Thymus (tissue), 11 donors: ENCODE results near the gene PLPPR5. TPM values are rescaled to one million over a fixed set of nuclear protein-coding genes. Genes with fewer than 3 reads are reported as not detected.

Source experiments
- DNase-seq, 9 donors: peaks; one replicate each; pipeline ENCODE4 v3.0.0-alpha.2; 2013; ENCODE audit warnings: low spot score in 9 of 9, low read depth in 6 of 9, missing footprints in 1 of 9
- H3K27ac ChIP-seq, 2 donors: one replicate each; pipeline ENCODE4 v1.5.1; 2013; ENCODE audit warnings: control low read depth in 1 of 2, low read depth in 1 of 2, low read length in 1 of 2, mild to moderate bottlenecking in 1 of 2, moderate library complexity in 1 of 2
- H3K27me3 ChIP-seq, 2 donors: one replicate each; pipeline ENCODE4 v1.5.1; 2013; ENCODE audit warnings: low read length in 1 of 2; ENCODE audit not compliant: control insufficient read depth in 2 of 2, insufficient read depth in 1 of 2
- H3K36me3 ChIP-seq, 2 donors: one replicate each; pipeline ENCODE4 v1.5.1; 2013; ENCODE audit warnings: low read length in 1 of 2, mild to moderate bottlenecking in 1 of 2, moderate library complexity in 1 of 2; ENCODE audit not compliant: control insufficient read depth in 2 of 2, insufficient read depth in 2 of 2
- H3K4me1 ChIP-seq, 2 donors: one replicate each; pipeline ENCODE4 v1.5.1; 2013; ENCODE audit warnings: low read length in 2 of 2; ENCODE audit not compliant: control insufficient read depth in 2 of 2, insufficient read depth in 2 of 2
- H3K4me3 ChIP-seq, 2 donors: one replicate each; pipeline ENCODE4 v1.5.1; 2013; ENCODE audit warnings: low read length in 2 of 2, control low read depth in 1 of 2, mild to moderate bottlenecking in 1 of 2
- H3K9me3 ChIP-seq, 2 donors: one replicate each; pipeline ENCODE4 v1.5.1; 2013; ENCODE audit warnings: low read length in 1 of 2, mild to moderate bottlenecking in 1 of 2; ENCODE audit not compliant: control insufficient read depth in 2 of 2, insufficient read depth in 1 of 2
- WGBS: extraction: QIAGEN DNeasy Blood & Tissue Kit; methylation state at CpG from one replicate; pipeline ENCODE4 v1.1.7; 2013; 5-methylcytosine and 5-hydroxymethylcytosine counted together
- polyA plus RNA-seq: library from polyadenylated mRNA; stranded (reverse); fragments of 200-250 nt; gene quantifications from one replicate; pipeline ENCODE4 v1.2.3, GENCODE V29; 2013
- total RNA-seq: library from RNA; stranded (reverse); fragments of 120-200 nt; gene quantifications from one replicate; pipeline ENCODE4 v1.2.4, GENCODE V29; 2013
- donor health status: healthy.

Gene PLPPR5
- total and polyA plus RNA-seq, 2 donors: 0.09 to 0.43 TPM

- no peak overlapping the region for H3K27ac ChIP-seq
- H3K9me3 ChIP-seq: no peaks in the 10 kb centered on the region
- H3K27me3 ChIP-seq: no peaks in the 10 kb centered on the region
- no peak for DNase-seq
- H3K4me3 ChIP-seq: no peak overlapping the region
- no peaks in the 10 kb centered on the region for H3K4me1 ChIP-seq
- 88% methylated on average over 3 of the region's 3 CpGs for WGBS
- H3K36me3 ChIP-seq: no peaks in the 10 kb centered on the region
These were observed 22.6 kb downstream of the PLPPR5 start for GRCh38 chr1:98981917-98982513.

GRCh38 chr1:98979463-98979862 is 25.2 kb downstream of the PLPPR5 start:
- no peak overlapping the region for H3K27ac ChIP-seq
- no peaks in the 10 kb centered on the region for H3K4me1 ChIP-seq
- H3K36me3 ChIP-seq: no peaks in the 10 kb centered on the region
- no peaks in the 10 kb centered on the region for H3K9me3 ChIP-seq
- H3K27me3 ChIP-seq: no peaks in the 10 kb centered on the region
- 93% methylated on average over 2 of the region's 2 CpGs for WGBS
- DNase-seq: no peak
- H3K4me3 ChIP-seq: no peak overlapping the region

GRCh38 chr1:98975810-98976209 is 28.9 kb downstream of the PLPPR5 start:
- H3K27me3 ChIP-seq: no peaks in the 10 kb centered on the region
- no peaks in the 10 kb centered on the region for H3K4me1 ChIP-seq
- no peak overlapping the region for H3K27ac ChIP-seq
- H3K4me3 ChIP-seq: no peak overlapping the region
- no peak for DNase-seq
- no peaks in the 10 kb centered on the region for H3K36me3 ChIP-seq
- 94% methylated on average over 3 of the region's 3 CpGs for WGBS
- no peaks in the 10 kb centered on the region for H3K9me3 ChIP-seq

GRCh38 chr1:98975113-98975512 is 29.5 kb downstream of the PLPPR5 start:
- Histone ChIP-seq H3K27ac (no peak overlapping the region), H3K4me3 (no peak overlapping the region), H3K4me1 (no peaks in the 10 kb centered on the region), H3K27me3 (no peaks in the 10 kb centered on the region), H3K36me3 (no peaks in the 10 kb centered on the region), H3K9me3 (no peaks in the 10 kb centered on the region)
- 94% methylated on average over 5 of the region's 5 CpGs for WGBS
- DNase-seq: no peak

- Histone ChIP-seq H3K9me3 (no peaks in the 10 kb centered on the region), H3K27me3 (no peaks in the 10 kb centered on the region), H3K36me3 (no peaks in the 10 kb centered on the region), H3K27ac (no peak overlapping the region), H3K4me3 (no peak overlapping the region), H3K4me1 (no peaks in the 10 kb centered on the region)
- whole genome bisulfite sequencing: 85% methylated on average over 1 of the region's 1 CpG
- no peak for DNase-seq
These were observed 34.7 kb downstream of the PLPPR5 start for GRCh38 chr1:98969798-98970490.

GRCh38 chr1:98967122-98967521 is 37.5 kb downstream of the PLPPR5 start:
- no peak for DNase-seq
- Histone ChIP-seq H3K27ac (no peak overlapping the region), H3K9me3 (no peaks in the 10 kb centered on the region), H3K4me1 (no peaks in the 10 kb centered on the region), H3K36me3 (no peaks in the 10 kb centered on the region), H3K27me3 (no peaks in the 10 kb centered on the region), H3K4me3 (no peak overlapping the region)
- 99% methylated on average over 1 of the region's 1 CpG for WGBS

- H3K4me3 ChIP-seq: no peak overlapping the region
- no peaks in the 10 kb centered on the region for H3K4me1 ChIP-seq
- WGBS: 95% methylated on average over 3 of the region's 3 CpGs
- no peaks in the 10 kb centered on the region for H3K36me3 ChIP-seq
- H3K9me3 ChIP-seq: no peaks in the 10 kb centered on the region
- H3K27me3 ChIP-seq: no peaks in the 10 kb centered on the region
- no peak overlapping the region for H3K27ac ChIP-seq
- DNase-seq: no peak
These were observed 39.3 kb downstream of the PLPPR5 start for GRCh38 chr1:98965394-98965793.

- H3K27ac ChIP-seq: no peak overlapping the region
- no peaks in the 10 kb centered on the region for H3K4me1 ChIP-seq
- no peak overlapping the region for H3K4me3 ChIP-seq
- no peaks in the 10 kb centered on the region for H3K27me3 ChIP-seq
- DNase-seq: peak in 1 of 9 donors; percentile 13
- no peaks in the 10 kb centered on the region for H3K36me3 ChIP-seq
- H3K9me3 ChIP-seq: no peaks in the 10 kb centered on the region
- 78% methylated on average over 4 of the region's 4 CpGs for WGBS
These were observed 40.5 kb downstream of the PLPPR5 start for GRCh38 chr1:98964198-98964597.

- Histone ChIP-seq H3K36me3 (no peaks in the 10 kb centered on the region), H3K4me3 (no peak overlapping the region), H3K4me1 (no peaks in the 10 kb centered on the region), H3K27ac (no peak overlapping the region), H3K27me3 (no peaks in the 10 kb centered on the region), H3K9me3 (no peaks in the 10 kb centered on the region)
- WGBS: 96% methylated on average over 3 of the region's 3 CpGs
- no peak for DNase-seq
These were observed 41.5 kb downstream of the PLPPR5 start for GRCh38 chr1:98963064-98963758.
